H7 (cell line): ENCODE measurements around the gene HTATSF1. TPM values are rescaled to one million over a fixed set of nuclear protein-coding genes. Genes with fewer than 3 reads are reported as not detected.

Experiments
- DNase-seq: peaks from one replicate; pipeline ENCODE4 v3.0.0; 2012
- H3K27me3 ChIP-seq: 2 replicates; pipeline ENCODE4 v1.6.0; 2011; ENCODE audit warnings: mild to moderate bottlenecking, low read length; ENCODE audit not compliant: control insufficient read depth, insufficient read depth
- H3K36me3 ChIP-seq: replicated peaks from 2 replicates; pipeline ENCODE4 v1.5.1; 2011; ENCODE audit warnings: low read length; ENCODE audit not compliant: control insufficient read depth, insufficient read depth
- H3K4me3 ChIP-seq: 2 replicates; pipeline ENCODE4 v1.5.1; 2011; ENCODE audit warnings: low read depth, mild to moderate bottlenecking, control low read depth, low read length, moderate library complexity; ENCODE audit not compliant: insufficient read depth
- total RNA-seq: library from RNA; depleted of rRNA; stranded (reverse); fragments of >200 nt; shearing (Covaris generic); gene quantifications from 2 replicates; pipeline ENCODE4 v1.2.3, GENCODE V29; 2014; rRNA removed

Gene HTATSF1
- total RNA-seq, 1 experiment from 2014 or later, result 61.4 TPM

DNA sequence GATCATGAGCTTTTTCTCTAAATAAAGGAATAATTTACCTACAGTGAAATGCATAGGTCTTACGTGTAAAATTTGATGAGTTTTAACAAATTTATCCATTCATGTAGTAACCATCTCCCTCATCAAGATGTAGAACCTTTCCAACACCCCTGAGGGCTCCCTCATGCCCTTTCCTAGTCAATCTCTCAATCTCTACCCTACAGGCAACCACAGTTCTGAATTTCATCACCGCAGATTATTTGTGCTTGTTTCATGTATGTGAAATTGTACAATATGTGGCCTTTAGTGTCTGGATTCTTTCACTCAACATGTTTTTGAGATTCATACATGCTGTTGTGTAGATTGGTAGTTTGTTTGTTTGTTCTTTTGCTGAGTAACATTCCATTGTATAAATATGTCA is 36.7 kb downstream of the HTATSF1 start:
- no peak for DNase-seq
- Histone ChIP-seq H3K36me3 (no peaks in the 10 kb centered on the region), H3K4me3 (no peak overlapping the region), H3K27me3 (no peaks in the 10 kb centered on the region; the same call in 1 of the 2 replicates)

DNA sequence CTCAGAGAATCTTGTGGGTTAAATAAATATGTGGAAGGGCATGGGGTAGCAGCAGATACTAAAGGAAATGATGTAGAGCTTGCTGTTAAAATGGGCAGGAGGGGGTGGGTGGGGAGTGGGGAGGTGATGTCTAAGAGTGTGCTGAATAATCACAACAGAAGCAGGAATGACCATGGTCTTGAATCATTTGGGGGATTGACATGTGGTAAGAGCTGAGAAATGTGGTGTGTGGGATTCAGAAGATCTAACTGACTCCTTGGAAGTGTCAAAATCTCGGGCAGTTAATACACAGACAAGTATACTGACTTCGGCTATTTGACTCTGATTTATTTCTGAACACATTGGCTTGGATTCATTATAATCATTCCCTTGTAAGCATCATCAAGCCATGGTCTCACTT is 41.4 kb downstream of the HTATSF1 start:
- no peak for DNase-seq
- H3K27me3 ChIP-seq, result no peaks in the 10 kb centered on the region; the same call in 1 of the 2 replicates

DNA sequence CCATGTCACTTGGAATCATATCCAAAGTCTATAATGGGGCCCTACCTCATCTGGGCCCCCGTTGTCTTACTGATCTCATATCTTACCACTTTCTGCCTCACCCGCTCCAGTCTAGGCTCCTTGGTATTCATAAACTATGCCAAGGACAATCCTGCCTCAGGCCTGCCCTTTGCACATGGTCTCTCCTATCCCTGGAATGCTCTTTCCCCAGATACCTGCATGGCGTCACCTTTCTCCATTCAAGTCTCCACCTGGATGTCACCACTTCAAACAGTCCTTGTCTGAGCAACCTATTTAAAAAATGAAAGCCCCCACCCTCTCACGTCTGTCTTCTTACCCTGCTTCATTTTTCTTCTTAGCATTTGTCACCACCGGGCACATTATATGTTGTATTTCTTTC is 42.8 kb downstream of the HTATSF1 start:
- no peak for DNase-seq
- Histone ChIP-seq H3K4me3 (no peak overlapping the region), H3K27me3 (no peaks in the 10 kb centered on the region; the same call in 1 of the 2 replicates), H3K36me3 (no peaks in the 10 kb centered on the region)

More for the DNA sequence above, 41.4 kb downstream of the HTATSF1 start:
- H3K4me3 ChIP-seq, result no peak overlapping the region
- H3K36me3 ChIP-seq, result no peaks in the 10 kb centered on the region

DNA sequence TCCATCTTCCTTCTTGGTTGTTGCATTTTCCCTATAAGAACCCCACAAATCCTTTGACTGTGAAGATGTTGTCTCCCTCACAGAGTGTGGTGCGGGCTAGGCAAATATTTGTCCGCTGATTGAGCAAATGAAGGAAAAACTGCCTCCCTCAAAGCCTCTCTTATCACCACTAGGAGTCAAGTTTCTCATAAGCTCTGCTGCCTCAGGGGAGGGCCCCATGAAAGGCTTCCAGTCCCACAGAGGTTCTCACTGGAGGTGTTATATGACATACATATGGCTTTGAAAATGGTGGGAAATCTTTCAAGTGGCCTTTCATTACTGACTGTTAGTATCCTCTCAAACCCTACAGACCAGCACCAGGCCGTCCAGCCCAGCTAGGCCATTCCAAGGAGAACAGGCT is 43.9 kb downstream of the HTATSF1 start:
- H3K4me3 ChIP-seq, result no peak overlapping the region
- DNase-seq, result no peak
- no peaks in the 10 kb centered on the region for H3K36me3 ChIP-seq
- no peaks in the 10 kb centered on the region for H3K27me3 ChIP-seq

DNA sequence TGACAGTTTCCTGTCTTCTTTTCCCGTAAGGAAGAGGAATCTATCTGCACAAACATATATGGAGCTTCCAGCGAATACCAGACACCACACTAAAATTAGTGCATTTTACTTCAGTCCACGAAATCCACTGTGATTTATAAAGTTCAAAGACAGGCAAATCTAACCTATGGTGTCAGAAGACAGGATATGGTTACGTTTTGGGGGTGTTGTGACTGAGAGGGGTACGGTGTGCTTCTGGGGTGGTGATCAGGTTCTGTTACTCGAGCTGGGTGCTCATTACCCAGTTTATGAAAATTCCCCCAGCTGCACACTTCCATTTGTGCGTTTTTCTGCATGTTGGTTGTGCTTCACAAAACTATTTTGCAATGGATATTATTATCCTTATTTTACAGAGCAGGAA is 44.9 kb downstream of the HTATSF1 start:
- Histone ChIP-seq H3K27me3 (no peaks in the 10 kb centered on the region), H3K36me3 (no peaks in the 10 kb centered on the region), H3K4me3 (no peak overlapping the region)
- DNase-seq, result no peak

DNA sequence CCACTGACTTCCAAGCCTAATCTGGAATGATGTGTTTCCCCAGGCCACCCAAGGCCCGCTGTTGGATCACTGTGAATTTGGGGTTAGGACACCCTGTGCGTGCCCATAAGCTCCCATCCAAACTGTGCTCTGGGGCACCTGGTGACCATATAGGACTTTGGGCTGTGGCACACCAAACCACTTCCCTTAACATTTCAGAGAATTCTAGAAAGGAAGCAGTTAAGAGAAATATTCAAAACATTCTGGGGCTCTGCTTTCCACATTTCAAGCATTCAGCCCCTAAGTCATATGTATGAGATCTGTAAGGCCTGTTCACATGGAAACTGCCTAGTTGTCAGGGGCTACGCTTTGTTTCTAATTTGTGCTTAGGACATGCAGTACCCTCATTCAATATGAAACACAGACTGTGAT is 49.0 kb downstream of the HTATSF1 start:
- no peaks in the 10 kb centered on the region; the same call in 1 of the 2 replicates for H3K27me3 ChIP-seq
- no peak for DNase-seq
- H3K36me3 ChIP-seq, result no peaks in the 10 kb centered on the region
- H3K4me3 ChIP-seq, result no peak overlapping the region

DNA sequence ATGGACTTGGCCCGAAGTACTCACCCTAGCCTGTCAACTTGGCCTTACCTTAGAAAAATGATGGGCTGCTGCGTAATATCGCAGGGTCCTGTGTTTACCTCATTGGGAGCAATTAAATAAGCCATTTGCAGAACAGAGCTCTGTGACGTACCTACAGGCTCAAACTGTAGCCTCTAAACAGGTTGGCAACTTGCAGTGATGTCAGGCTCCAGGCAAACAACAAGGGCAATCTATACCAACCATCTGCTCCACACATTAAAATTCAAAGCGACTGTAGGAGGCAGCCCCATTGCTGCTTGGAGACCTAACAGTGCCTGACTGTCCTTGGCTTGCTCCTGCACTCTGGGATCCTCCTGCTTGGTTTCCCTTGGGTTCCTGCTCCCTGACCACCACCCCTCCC is 51.8 kb downstream of the HTATSF1 start:
- Histone ChIP-seq H3K4me3 (no peak overlapping the region), H3K27me3 (no peaks in the 10 kb centered on the region; the same call in 1 of the 2 replicates), H3K36me3 (no peaks in the 10 kb centered on the region)
- no peak for DNase-seq

DNA sequence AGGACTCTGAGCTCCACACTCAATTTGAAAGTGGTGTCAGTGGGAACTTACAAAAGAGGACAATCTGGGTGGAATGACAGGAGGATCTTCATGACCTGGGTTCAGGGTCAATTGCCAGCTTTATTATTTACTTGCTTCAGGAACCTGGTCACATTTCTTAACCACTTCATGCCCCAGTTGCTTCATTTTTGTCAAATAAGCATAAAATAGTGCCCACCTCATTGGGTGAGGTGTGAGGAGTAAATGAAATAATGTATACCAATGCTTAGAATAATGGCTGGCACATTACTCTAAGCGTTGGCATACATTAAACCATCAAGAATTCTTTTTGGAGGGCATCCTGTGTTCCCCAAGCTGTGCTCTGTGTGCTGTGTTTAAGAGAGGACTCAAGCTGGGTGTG is 54.0 kb downstream of the HTATSF1 start:
- DNase-seq, result no peak
- H3K36me3 ChIP-seq, result no peaks in the 10 kb centered on the region
- H3K4me3 ChIP-seq, result no peak overlapping the region
- H3K27me3 ChIP-seq, result no peaks in the 10 kb centered on the region; the same call in 1 of the 2 replicates

DNA sequence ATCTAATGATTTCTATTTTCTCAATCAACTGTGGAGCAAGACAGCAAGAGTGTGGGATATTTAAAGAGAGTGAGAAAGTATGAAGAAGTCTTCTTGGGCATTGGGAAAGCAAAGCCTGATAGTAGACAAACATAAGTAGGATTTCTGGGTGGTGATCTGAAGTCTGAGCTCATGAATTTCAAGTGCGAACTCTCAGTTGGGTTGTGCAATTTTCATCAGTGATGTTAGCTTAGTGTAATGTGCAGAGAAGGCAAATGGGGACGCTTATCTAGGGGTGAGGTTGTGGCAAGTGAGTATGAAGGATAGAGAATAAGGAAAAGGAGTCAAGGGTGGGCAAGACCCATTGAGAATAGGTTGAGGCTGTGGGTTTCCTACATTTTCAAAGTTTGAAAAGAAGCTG is 58.3 kb downstream of the HTATSF1 start:
- no peak for DNase-seq

More for the DNA sequence above, 58.3 kb downstream of the HTATSF1 start:
- Histone ChIP-seq H3K36me3 (no peaks in the 10 kb centered on the region), H3K4me3 (no peak overlapping the region), H3K27me3 (no peaks in the 10 kb centered on the region; the same call in 1 of the 2 replicates)

Other genes starting within 250 kb of the HTATSF1 start
- gene MAP7D3, start 246.2 kb upstream of the HTATSF1 start, total RNA-seq, result 7.6 and 11.5 TPM in 2 replicates
- gene ADGRG4, start 196.6 kb upstream of the HTATSF1 start, total RNA-seq, result not detected in 2 replicates
- gene BRS3, start 9.6 kb upstream of the HTATSF1 start, total RNA-seq, result not detected in 2 replicates
- gene VGLL1, start 34.6 kb downstream of the HTATSF1 start, total RNA-seq, result not detected in 2 replicates
- not detected in 2 replicates for gene CD40LG, start 150.6 kb downstream of the HTATSF1 start, total RNA-seq